NCI-H748 treated with DMSO at 0.1 percent for 48 hours (cell line): Measurements from ENCODE around the gene OR2J1.
"Not testable (repeated sequence)": the region's sequence is repeated elsewhere in the genome, so short reads cannot be mapped to it uniquely, and the experiment has no call there.

Source experiments
- DNase-seq: peaks from one replicate; lab custom pipeline; 2025; lab: John Stamatoyannopoulos, UW

OR2J1 gene

DNA sequence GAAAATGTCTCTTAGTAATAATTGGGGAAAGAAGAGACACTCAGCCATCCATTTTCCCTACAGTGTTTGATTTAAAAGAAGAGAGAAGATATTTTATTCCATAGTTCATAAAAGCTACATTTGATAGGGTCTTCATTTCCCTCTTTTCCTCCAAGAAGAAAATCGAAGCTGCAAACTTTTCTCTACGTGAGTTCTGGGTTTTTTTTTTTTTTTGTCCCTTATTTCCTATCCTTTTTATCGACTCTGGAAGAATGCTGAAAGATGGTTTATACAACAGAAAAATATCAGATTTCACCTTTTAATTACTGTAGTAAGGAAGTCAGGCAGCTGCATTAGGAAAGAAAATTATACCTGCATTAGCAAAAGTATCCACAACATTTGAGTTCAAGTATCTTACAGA is at the start of gene OR2J1:
Gene OR2J1, plus strand, starts transcription at position 301 of the 400 bp plus-strand sequence. CDS start 1,453 bp downstream, outside the sequence.
- DNase-seq, result no peak

GRCh38 chr6:29051680-29052079 is 47.6 kb upstream of the OR2J1 start:
- no peak for DNase-seq

GRCh38 chr6:29071831-29072723 is 27.2 kb upstream of the OR2J1 start:
- DNase-seq, result peak; percentile 35

GRCh38 chr6:29079203-29079602 is 20.1 kb upstream of the OR2J1 start:
- no peak for DNase-seq

- no peak for DNase-seq
Observed at GRCh38 chr6:29081312-29081711, 18.0 kb upstream of the OR2J1 start.

DNA sequence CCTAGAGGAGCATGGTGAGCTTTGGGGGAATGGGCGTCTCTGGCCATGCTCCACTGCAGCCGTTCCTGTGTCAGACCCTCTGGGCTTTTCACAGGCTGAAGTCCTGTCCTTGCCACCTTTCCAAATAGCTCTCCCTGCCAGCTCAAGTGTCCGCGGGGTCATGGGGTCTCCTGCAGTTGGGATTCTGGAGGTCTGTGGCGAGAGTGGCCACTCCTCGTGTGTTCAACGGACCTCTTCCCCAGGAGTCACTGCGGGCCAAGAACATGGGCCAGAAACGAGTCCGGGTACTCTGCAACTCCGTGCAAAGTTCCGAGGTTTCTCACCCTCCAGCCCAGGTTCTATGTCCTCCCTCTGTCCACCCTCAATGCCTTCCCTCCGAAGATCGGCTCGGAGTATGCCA is 16.8 kb upstream of the OR2J1 start:
- DNase-seq, result no peak

GRCh38 chr6:29087213-29087612 is 12.1 kb upstream of the OR2J1 start, which contains the start of gene OR2B3:
TSS of gene OR2B3 (minus strand) at chr6:29087313. CDS start at chr6:29087248, 65 bp downstream.
- DNase-seq, result no peak

GRCh38 chr6:29092957-29093356 is 6.3 kb upstream of the OR2J1 start:
- DNase-seq, result no peak

DNA sequence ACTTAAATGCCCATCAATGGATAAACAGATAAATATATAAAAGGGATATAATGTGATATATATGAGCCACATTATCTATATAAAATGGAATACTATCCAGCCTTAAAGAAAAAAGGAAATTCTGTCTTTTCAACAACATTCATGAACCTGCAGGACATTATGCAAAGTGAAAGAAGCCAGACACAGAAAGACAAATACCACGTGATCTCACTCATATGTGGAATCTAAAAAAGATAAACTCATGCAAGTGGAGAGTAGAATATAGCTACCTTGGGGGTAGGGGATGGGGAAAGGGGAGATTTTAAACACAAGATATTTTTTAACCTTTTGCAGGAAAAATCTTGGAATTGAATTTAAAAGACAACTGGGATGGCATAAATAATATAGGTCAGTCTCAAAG is 1.5 kb upstream of the OR2J1 start:
- no peak for DNase-seq

- no peak for DNase-seq
Observed at GRCh38 chr6:29107758-29108157, 8.5 kb downstream of the OR2J1 start, which contains the start of gene OR2J3. TSS of gene OR2J3 (plus strand) at chr6:29108058. CDS start at chr6:29111891, 3,833 bp downstream.

GRCh38 chr6:29112135-29112534 is 12.8 kb downstream of the OR2J1 start:
- DNase-seq, result no peak

GRCh38 chr6:29114964-29115363 is 15.7 kb downstream of the OR2J1 start:
- not testable (repeated sequence) for DNase-seq

DNA sequence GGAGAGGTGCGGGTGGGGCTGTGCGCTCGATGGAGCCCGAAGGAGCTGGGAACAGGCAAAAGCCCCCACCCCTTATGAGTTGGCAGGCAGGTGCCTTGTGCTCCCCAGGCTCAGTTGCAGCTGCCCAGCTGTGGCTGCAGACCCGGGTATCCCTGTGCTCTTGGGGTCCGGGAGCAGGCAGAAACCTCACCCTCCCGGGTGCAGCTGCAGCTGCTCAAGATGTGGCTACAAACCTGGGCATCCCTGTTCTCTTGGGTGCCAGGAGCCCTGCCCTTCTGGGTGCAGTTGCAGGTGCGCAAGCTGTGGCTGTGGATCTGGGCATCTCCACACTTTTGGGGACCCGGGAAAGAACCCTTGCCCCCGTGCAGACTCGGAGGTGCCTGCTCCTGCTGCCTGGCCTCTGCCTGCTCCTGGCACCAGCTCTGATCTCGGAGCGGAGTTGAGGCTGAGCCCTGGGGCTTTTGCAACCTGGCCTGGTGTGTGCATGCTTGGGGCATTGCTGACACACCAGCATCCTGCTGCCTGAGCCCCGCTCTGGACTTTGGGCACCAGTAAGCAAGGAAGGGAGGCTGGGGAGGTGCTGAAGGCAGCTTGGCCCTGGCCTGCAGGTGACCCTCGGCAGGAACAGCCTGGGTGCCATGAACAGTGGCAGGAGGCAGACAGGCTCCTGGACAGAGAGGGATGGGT is 30.2 kb downstream of the OR2J1 start:
- DNase-seq, result no peak

GRCh38 chr6:29130644-29131043 is 31.4 kb downstream of the OR2J1 start:
- DNase-seq, result no peak

- DNase-seq, result no peak
Observed at GRCh38 chr6:29131691-29132090, 32.4 kb downstream of the OR2J1 start.

- no peak for DNase-seq
Observed at GRCh38 chr6:29137724-29138123, 38.4 kb downstream of the OR2J1 start.

GRCh38 chr6:29141606-29142005 is 42.3 kb downstream of the OR2J1 start:
- DNase-seq, result no peak

- no peak for DNase-seq
Observed at GRCh38 chr6:29142309-29142708, 43.0 kb downstream of the OR2J1 start.

DNA sequence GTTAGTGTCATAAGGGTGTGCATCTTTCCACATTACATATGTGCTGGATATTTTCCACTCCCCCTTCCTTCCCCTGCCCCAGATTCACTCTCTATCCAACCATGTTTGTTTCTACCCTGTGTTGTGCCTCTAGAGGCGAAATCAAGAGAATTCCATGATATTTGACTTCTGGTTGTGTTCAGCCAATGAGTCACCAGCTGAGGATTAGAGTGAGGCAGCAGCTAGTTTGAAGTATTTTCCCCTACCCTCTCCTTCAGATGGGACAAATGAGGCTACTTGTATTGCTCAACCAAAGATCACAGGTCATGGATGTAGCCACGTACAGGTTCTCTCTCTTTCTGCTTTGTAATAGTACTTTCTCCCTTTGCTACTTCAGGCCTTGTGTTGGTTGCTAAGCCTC is 46.9 kb downstream of the OR2J1 start:
- DNase-seq, result no peak

- no peak for DNase-seq
Observed at GRCh38 chr6:29147074-29147473, 47.8 kb downstream of the OR2J1 start.

- DNase-seq, result not testable (repeated sequence)
Observed at GRCh38 chr6:29149444-29149843, 50.2 kb downstream of the OR2J1 start.
